LNCAP (cell line): ENCODE results near the gene COL23A1.

Experiments
- CTCF ChIP-seq: fragments of 450-650 bp; IDR thresholded peaks from 2 replicates; pipeline ENCODE4 v1.5.1; 2017; ENCODE audit warnings: mild to moderate bottlenecking

COL23A1 gene

GRCh38 chr5:178371362-178372111, 218.7 kb downstream of the COL23A1 start:
- no peak for TF ChIP-seq CTCF

GRCh38 chr5:178370102-178370501, 220.1 kb downstream of the COL23A1 start:
- no peak for TF ChIP-seq CTCF

GRCh38 chr5:178368716-178369300, 221.4 kb downstream of the COL23A1 start:
- no peak for TF ChIP-seq CTCF

- TF ChIP-seq CTCF = no peak
Measured at GRCh38 chr5:178368274-178368673, 221.9 kb downstream of the COL23A1 start.

GRCh38 chr5:178367736-178368120, 222.5 kb downstream of the COL23A1 start:
- TF ChIP-seq CTCF = no peak

- no peak for TF ChIP-seq CTCF
Measured at GRCh38 chr5:178366998-178367735, 223.0 kb downstream of the COL23A1 start.

GRCh38 chr5:178365501-178366440, 224.4 kb downstream of the COL23A1 start:
- no peak for TF ChIP-seq CTCF
